ENCODE data around the gene INAFM1. TPM values are rescaled to one million over a fixed set of nuclear protein-coding genes. Genes with fewer than 3 reads are reported as not detected.
A peak's percentile ranks its signal among the peaks of the same experiment; 100 is the strongest.
"Not testable (repeated sequence)": the region's sequence is repeated elsewhere in the genome, so short reads cannot be mapped to it uniquely, and the experiment has no call there.

The INAFM1 gene
- total and polyA plus RNA-seq, 11 donors, result 4.8 to 14.0 (median 9.5) TPM

GRCh38 chr19:47258434-47258833 is 16.3 kb upstream of the INAFM1 start:
- Histone ChIP-seq H3K4me3 (peak overlapping the region in 6 of 12 donors; percentile 33 to 74 (median 68)), H3K9me3 (no peaks in the 10 kb centered on the region), H3K4me1 (peaks cover 0 to 31% (median 24%) of the 10 kb centered on the region in 12 donors), H3K27ac (peak overlapping the region; percentile 88 to 99 (median 93)), H3K36me3 (peaks cover 0 to 52% (median 49%) of the 10 kb centered on the region in 9 donors), H3K27me3 (no peaks in the 10 kb centered on the region)
- WGBS, 4 donors, result 87 to 91% (median 88%) methylated on average over 9 of the region's 9 CpGs
- no peak for DNase-seq
- intact Hi-C loops (cut with DNase I), result loop anchor here in 2 of 10 donors (2.0 to 10.0 kb wide), 2 partner anchors 14 to 404 kb away; partner anchors contain the start of gene AP2S1 (in 1 of the 2)
- no peak for ATAC-seq
- TF ChIP-seq POLR2A (IDR thresholded peaks at IDR 0.05), result no peak
- no peak for TF ChIP-seq CTCF (IDR thresholded peaks at IDR 0.05)

- peaks cover 0 to 31% (median 24%) of the 10 kb centered on the region in 12 donors for H3K4me1 ChIP-seq
- H3K4me3 ChIP-seq, result no peak overlapping the region
- H3K9me3 ChIP-seq, result no peaks in the 10 kb centered on the region
- DNase-seq (no peak), ATAC-seq (no peak)
- peak overlapping the region in 6 of 12 donors; percentile 5 to 97 (median 55) for H3K27ac ChIP-seq
- peaks cover 0 to 58% (median 54%) of the 10 kb centered on the region in 9 donors for H3K36me3 ChIP-seq
- WGBS, 4 donors, result 89 to 95% (median 91%) methylated on average over 6 of the region's 6 CpGs
- intact Hi-C loops (cut with DNase I), result loop anchor here in 2 of 10 donors (2.0 to 10.0 kb wide), 2 partner anchors 14 to 404 kb away; partner anchors contain the start of gene AP2S1 (in 1 of the 2)
- no peaks in the 10 kb centered on the region for H3K27me3 ChIP-seq
- no peak for TF ChIP-seq CTCF (IDR thresholded peaks at IDR 0.05)
- no peak for TF ChIP-seq POLR2A (IDR thresholded peaks at IDR 0.05)
Measured at GRCh38 chr19:47258895-47259555, 15.7 kb upstream of the INAFM1 start.

- H3K27me3 ChIP-seq, result no peaks in the 10 kb centered on the region
- DNase-seq (no peak), ATAC-seq (no peak)
- peaks cover 3 to 73% (median 68%) of the 10 kb centered on the region in 9 donors for H3K36me3 ChIP-seq
- WGBS, 4 donors, result 91 to 96% (median 93%) methylated on average over 10 to 17 of the region's 17 CpGs
- H3K9me3 ChIP-seq, result no peaks in the 10 kb centered on the region
- no peak overlapping the region for H3K4me3 ChIP-seq
- intact Hi-C loops (cut with DNase I), result no loop called here
- TF ChIP-seq CTCF (IDR thresholded peaks at IDR 0.05), result no peak
- no peak for TF ChIP-seq POLR2A (IDR thresholded peaks at IDR 0.05)
- peaks cover 0 to 31% (median 24%) of the 10 kb centered on the region in 12 donors for H3K4me1 ChIP-seq
- H3K27ac ChIP-seq, result no peak overlapping the region
Measured at GRCh38 chr19:47260476-47260875, 14.2 kb upstream of the INAFM1 start.

GRCh38 chr19:47261946-47262793 is 12.5 kb upstream of the INAFM1 start:
- DNase-seq; H3K27ac ChIP-seq; H3K27me3 ChIP-seq; ATAC-seq; H3K4me3 ChIP-seq; intact Hi-C loops (cut with DNase I); H3K9me3 ChIP-seq: not testable (repeated sequence)
- Histone ChIP-seq H3K36me3 (peaks cover 3 to 90% (median 83%) of the 10 kb centered on the region in 9 donors), H3K4me1 (peaks cover 0 to 26% (median 18%) of the 10 kb centered on the region in 12 donors)
- 79 to 84% (median 81%) methylated on average over 14 of the region's 14 CpGs for WGBS, 4 donors

Data from heart left ventricle (tissue), 16 donors.